Activated T-cell treated with anti-CD3 and anti-CD28 coated beads for 48 hours (primary cell): ENCODE data around the gene MMP19.

Experiments used
- DNase-seq: peaks from one replicate; pipeline ENCODE4 v3.0.0-alpha.2; 2020; ENCODE audit warnings: low read depth

Gene MMP19

DNA sequence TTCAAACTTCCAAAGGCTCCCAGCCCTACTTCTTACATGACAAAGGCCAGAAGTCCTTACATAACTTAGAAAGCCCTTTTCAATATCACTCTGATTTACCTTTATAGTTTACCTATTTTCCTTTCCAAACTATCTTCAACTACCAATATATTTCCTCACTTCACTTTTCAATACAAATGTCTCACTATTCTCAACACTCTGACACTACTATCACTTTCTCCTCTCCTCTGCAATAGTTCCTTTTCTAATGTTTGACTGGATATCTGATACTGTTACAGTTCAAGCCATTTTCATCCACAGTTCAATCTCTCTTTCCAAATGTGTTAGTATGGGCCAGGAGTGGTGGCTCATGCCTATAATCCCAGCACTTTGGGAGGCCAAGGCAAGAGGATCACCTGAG, 28.5 kb downstream of the MMP19 start:
- no peak for DNase-seq

DNA sequence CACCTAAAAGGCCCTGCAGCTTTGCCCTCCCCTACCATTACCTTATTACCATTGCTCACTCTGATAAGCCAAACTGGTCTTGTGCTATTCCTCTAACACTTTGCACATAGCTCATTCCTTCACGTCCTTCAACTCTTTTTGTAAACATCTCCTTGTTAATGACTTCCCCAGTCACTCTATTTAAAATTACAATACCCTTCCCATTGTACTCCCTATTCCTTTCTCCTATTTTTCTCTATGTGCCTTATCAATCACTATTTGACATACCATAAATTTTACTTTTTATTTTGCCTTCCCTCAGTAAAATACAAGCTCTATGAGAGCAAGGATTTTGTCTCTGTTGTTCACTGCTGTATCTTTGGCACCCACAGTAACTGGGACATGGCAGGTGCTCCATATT, 30.6 kb downstream of the MMP19 start:
- no peak for DNase-seq

DNA sequence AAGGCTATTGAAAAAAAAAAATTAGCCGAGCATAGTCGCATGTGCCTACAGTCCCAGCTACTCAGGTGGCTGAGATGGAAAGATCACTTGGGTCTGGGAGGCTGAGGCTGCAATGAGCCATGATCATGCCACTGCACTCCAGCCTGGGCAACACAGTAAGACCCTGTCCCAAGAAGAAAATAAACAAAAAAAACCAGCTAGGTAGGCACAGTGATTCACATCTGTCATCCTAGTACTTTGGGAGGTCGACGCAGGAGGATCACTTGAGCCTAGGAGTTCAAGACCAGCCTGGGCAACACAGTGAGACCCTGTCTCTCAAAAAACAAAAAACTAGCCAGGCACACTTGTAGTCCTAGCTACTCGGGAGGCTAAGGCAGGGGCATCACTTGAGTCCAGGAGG, 33.5 kb downstream of the MMP19 start:
- DNase-seq: no peak

DNA sequence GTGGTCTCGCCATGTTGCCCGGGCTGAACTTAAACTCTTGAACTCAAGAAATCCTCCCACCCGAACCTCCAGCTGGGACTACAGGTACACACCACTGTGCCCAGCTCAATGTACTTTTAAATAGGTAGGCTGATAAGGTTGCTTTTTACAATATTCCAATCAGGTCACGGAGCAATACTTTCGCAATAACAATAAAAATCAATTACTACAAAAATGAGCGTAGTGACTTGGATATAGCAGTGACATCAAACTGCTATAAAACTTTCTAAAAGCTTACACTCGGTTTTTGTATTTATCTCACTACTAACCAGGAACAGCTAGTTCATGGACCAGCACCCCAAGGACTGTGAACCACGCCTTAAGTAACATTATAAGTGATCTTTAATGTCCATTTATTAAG, 35.8 kb downstream of the MMP19 start:
- no peak for DNase-seq

DNA sequence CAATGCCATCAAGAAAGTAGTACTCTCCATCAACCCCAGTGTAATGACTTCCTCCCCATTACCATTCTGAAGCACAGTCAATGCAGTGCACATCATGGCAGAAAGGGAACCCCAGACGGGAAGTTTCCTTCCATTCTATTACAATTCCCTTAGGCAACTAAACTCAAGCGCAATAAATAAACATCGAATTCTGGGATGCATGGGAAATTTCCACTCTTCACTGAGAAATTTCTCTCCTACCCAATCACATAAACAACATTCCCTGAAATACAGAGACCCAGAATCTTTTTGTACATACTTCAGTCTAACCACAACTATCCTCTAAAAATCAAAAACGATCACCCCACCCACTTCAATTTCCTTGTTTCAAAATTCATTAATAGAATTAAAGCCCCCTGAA, 45.2 kb downstream of the MMP19 start:
- DNase-seq: no peak

DNA sequence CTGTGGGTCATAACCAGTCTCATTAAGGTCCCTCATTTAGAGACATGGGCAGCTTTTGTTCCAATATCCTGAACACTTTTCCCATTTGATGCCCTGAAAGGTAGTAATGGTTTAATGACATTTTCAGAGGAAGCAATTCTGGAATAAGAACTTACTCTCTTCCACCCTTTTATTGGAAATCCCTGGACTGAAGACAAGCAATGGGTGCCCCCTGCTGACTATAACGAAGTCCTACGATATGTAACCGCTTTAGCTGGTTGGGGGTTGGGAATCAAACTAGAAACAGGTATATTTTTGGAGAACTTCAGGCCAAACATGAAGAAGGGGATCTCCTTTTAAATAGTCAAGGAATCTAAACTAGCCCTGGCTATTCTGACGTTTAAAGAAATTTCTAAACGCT, 45.7 kb downstream of the MMP19 start:
- no peak for DNase-seq

DNA sequence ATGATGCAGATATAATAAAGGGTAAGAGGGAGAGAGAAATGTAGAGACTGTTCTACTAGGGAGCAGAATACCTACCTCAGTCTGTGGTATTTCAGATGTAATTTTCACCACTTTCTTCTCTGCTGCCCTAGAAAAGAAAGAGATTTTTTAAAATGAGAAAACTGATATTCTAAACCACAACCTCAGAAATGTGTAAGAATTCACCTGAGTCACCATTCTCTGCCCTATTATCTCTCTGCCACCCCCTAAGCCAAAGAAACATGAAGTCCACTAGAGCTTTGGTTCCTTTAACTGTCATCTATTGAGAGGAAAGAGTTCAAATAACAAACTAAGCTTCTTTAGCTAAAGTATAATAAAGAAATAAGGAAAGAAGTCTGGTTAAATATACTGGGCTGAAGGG, 46.8 kb downstream of the MMP19 start:
- no peak for DNase-seq

DNA sequence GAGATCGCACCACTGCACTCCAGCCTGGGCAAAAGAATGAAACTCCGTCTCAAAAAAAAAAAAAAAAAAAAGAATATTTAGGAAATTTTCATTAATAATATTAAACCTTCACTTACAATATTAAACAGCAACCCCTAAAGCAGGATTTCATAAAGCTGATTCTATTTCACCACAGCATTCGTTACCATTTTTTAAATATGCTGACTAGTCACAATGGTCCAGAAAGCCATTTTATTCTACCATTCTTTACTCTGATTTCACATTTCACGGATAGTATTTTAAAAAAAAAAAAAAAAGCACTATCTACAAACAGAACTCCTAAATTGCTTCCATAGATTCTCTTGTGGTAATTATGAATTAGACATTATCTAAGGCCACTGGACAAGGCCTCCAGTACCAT, 52.8 kb downstream of the MMP19 start:
- no peak for DNase-seq

DNA sequence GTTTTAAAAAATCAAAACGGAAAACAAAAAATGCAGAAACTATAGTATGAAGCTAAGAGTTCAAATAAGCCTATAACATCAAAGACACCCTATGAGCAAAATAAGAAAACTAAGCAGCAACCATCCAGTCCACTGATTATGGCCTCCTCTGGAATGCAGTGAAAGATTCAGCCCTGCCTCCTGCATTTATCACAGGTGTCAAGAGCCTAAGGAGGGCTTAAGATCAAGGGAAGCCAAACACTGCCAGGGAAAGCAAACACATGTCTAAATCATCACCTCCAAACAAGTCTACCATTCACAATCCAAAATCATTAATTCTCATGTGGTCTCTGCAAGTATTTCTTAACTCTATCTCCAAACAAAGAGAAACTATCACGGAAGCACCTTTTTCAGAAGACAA, 53.6 kb downstream of the MMP19 start:
- no peak for DNase-seq

DNA sequence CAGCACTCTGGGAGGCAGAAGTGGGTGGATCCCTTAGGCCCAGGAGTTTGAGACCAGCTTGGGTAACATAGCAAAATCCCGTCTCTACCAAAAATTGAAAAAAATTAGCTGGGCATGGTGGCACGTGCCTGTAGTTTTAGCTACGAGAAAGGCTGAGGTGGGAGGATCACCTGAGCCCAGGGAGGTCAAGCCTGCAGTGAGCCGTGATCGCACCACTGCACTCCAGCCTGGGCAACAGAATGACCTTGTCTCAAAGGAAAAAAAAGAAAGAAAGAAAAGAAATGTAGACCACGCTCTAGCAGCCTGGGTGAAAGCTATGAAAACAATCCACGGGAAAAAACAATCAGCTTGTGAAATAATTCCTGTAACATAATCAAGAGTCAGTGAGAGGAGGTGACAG, 54.2 kb downstream of the MMP19 start:
- no peak for DNase-seq
